Colonic mucosa (tissue), 4 donors: ENCODE measurements around the gene LXN. TPM values are rescaled to one million over a fixed set of nuclear protein-coding genes. Genes with fewer than 3 reads are reported as not detected.

Experiments used
- DNase-seq: peaks from one replicate; pipeline ENCODE4 v3.0.0-alpha.2; 2020
- H3K27ac ChIP-seq: fragments of 200-600 bp; one replicate; pipeline ENCODE4 v1.8.0; 2021
- H3K27me3 ChIP-seq: fragments of 200-600 bp; one replicate; pipeline ENCODE4 v1.8.0; 2021
- H3K36me3 ChIP-seq: fragments of 200-600 bp; one replicate; pipeline ENCODE4 v1.8.0; 2021
- H3K4me1 ChIP-seq: fragments of 200-600 bp; one replicate; pipeline ENCODE4 v1.8.0; 2021; ENCODE audit warnings: mild to moderate bottlenecking
- H3K4me3 ChIP-seq: fragments of 200-600 bp; one replicate; pipeline ENCODE4 v1.8.0; 2021
- H3K9ac ChIP-seq, 2 donors: one replicate each; pipeline ENCODE4 v1.7.0; 2013; ENCODE audit warnings: control low read depth in 2 of 2, low read depth in 2 of 2, low read length in 2 of 2
- H3K9me3 ChIP-seq: fragments of 200-600 bp; one replicate; pipeline ENCODE4 v1.8.0; 2021
- CTCF ChIP-seq: fragments of 200-600 bp; IDR thresholded peaks from one replicate; pipeline ENCODE4 v1.8.0; 2022; ENCODE audit warnings: antibody characterized with exemption, mild to moderate bottlenecking
- intact Hi-C: fragments of 100-400 bp; cut with DNase I; formaldehyde crosslinking; loops from one replicate; pipeline ENCODE4 v1.14.1; 2022
- total RNA-seq, 2 donors: library from RNA; stranded (reverse); fragmentation: NEBNext Ultra II Directional in 1 of 2; extraction: Animal tissue kit (Norgen Biotek cat#: 25700) in 1 of 2; gene quantifications; one replicate each; pipeline ENCODE4 v1.2.1, GENCODE V29; 2021
- donor health status: healthy.
- donor health status: DM: no; HTN: no; CAD: no.
- donor health status: DM: no; HTN: no; CAD: no.

Gene LXN
- total RNA-seq, 2 donors from 2014 or later = 22.6 to 55.8 TPM

- peak within 1 kb of the TSS; percentile 47 for H3K27ac ChIP-seq
- H3K9ac ChIP-seq = peak within 1 kb of the TSS; percentile 64 to 92
- peak; percentile 78 for TF ChIP-seq CTCF
- H3K27me3 ChIP-seq = no peaks in the 10 kb centered on the region
- DNase-seq = peak; percentile 94
- intact Hi-C loops = loop anchor here (5.0 kb wide), 1 partner anchor 102 kb away; no protein-coding TSS in a partner anchor
- no peaks in the 10 kb centered on the region for H3K4me1 ChIP-seq
- H3K36me3 ChIP-seq = no peaks in the 10 kb centered on the region
- H3K4me3 ChIP-seq = peak within 1 kb of the TSS; percentile 60
- H3K9me3 ChIP-seq = no peaks in the 10 kb centered on the region
Measured at GRCh38 chr3:158644345-158644908, 28.0 kb downstream of the LXN start, which contains the start of gene GFM1. Gene GFM1 (plus strand): TSS chr3:158644527. CDS start chr3:158644635, 108 bp downstream.

- Histone ChIP-seq H3K27me3 (no peaks in the 10 kb centered on the region), H3K4me1 (no peaks in the 10 kb centered on the region), H3K36me3 (no peaks in the 10 kb centered on the region), H3K9ac (no peak overlapping the region), H3K27ac (no peak overlapping the region), H3K9me3 (no peaks in the 10 kb centered on the region), H3K4me3 (no peak overlapping the region)
- no peak for TF ChIP-seq CTCF
- intact Hi-C loops = loop anchor here (5.0 kb wide), 1 partner anchor 100 kb away; no protein-coding TSS in a partner anchor
- DNase-seq = no peak
Measured at GRCh38 chr3:158642474-158643210, 29.8 kb downstream of the LXN start.

- DNase-seq = no peak
- no peak for TF ChIP-seq CTCF
- no peak overlapping the region for H3K4me3 ChIP-seq
- H3K4me1 ChIP-seq = no peaks in the 10 kb centered on the region
- intact Hi-C loops = loop anchor here (5.0 kb wide), 1 partner anchor 100 kb away; no protein-coding TSS in a partner anchor
- no peaks in the 10 kb centered on the region for H3K27me3 ChIP-seq
- H3K9ac ChIP-seq = no peak overlapping the region
- H3K36me3 ChIP-seq = no peaks in the 10 kb centered on the region
- no peaks in the 10 kb centered on the region for H3K9me3 ChIP-seq
- H3K27ac ChIP-seq = no peak overlapping the region
Measured at GRCh38 chr3:158642005-158642404, 30.4 kb downstream of the LXN start.

- intact Hi-C loops = loop anchor here (5.0 kb wide), 1 partner anchor 98 kb away; no protein-coding TSS in a partner anchor
- H3K4me1 ChIP-seq = no peaks in the 10 kb centered on the region
- no peak overlapping the region for H3K4me3 ChIP-seq
- H3K9ac ChIP-seq = no peak overlapping the region
- TF ChIP-seq CTCF = no peak
- no peak for DNase-seq
- no peak overlapping the region for H3K27ac ChIP-seq
- no peaks in the 10 kb centered on the region for H3K27me3 ChIP-seq
- H3K36me3 ChIP-seq = no peaks in the 10 kb centered on the region
- H3K9me3 ChIP-seq = no peaks in the 10 kb centered on the region
Measured at GRCh38 chr3:158640646-158641045, 31.8 kb downstream of the LXN start.

GRCh38 chr3:158631981-158632380 lies 40.5 kb downstream of the LXN start:
- Histone ChIP-seq H3K9me3 (no peaks in the 10 kb centered on the region), H3K36me3 (no peaks in the 10 kb centered on the region), H3K9ac (no peak overlapping the region), H3K4me3 (no peak overlapping the region), H3K27ac (no peak overlapping the region), H3K27me3 (no peaks in the 10 kb centered on the region), H3K4me1 (no peaks in the 10 kb centered on the region)
- TF ChIP-seq CTCF = no peak
- intact Hi-C loops = no loop called here
- no peak for DNase-seq
